Activated CD4-positive, alpha-beta T cell treated with anti-CD3 and anti-CD28 coated beads, Interleukin-2, amount 50 U/mL, for 24 hours (primary cell): ENCODE results near the gene CDK18.

Source experiments
- DNase-seq, 2 donors: peaks; one replicate each; pipeline ENCODE4 v3.0.0-alpha.2; 2020; ENCODE audit warnings: low read depth in 1 of 2, low spot score in 1 of 2

CDK18 gene

GRCh38 chr1:205521686-205522085 is 17.2 kb downstream of the CDK18 start:
- DNase-seq = no peak

GRCh38 chr1:205522692-205523091 is 18.2 kb downstream of the CDK18 start:
- no peak for DNase-seq

- DNase-seq = no peak
Observed at GRCh38 chr1:205523261-205523890, 18.9 kb downstream of the CDK18 start.

- peak; percentile 57 to 66 for DNase-seq
Observed at GRCh38 chr1:205523891-205524793, 19.7 kb downstream of the CDK18 start.

GRCh38 chr1:205524794-205525101 is 20.3 kb downstream of the CDK18 start:
- no peak for DNase-seq

GRCh38 chr1:205525495-205526285 is 21.2 kb downstream of the CDK18 start:
- no peak for DNase-seq

GRCh38 chr1:205526431-205526830 is 22.0 kb downstream of the CDK18 start:
- DNase-seq = no peak

- DNase-seq = no peak
Observed at GRCh38 chr1:205527931-205528330, 23.5 kb downstream of the CDK18 start.

- DNase-seq = no peak
Observed at GRCh38 chr1:205528446-205528886, 24.0 kb downstream of the CDK18 start.

- DNase-seq = peak; percentile 74 to 81
Observed at GRCh38 chr1:205528887-205529825, 24.7 kb downstream of the CDK18 start.

- DNase-seq = no peak
Observed at GRCh38 chr1:205530116-205530515, 25.6 kb downstream of the CDK18 start.

GRCh38 chr1:205531191-205532025 is 26.9 kb downstream of the CDK18 start:
- DNase-seq = no peak

- no peak for DNase-seq
Observed at GRCh38 chr1:205532026-205532898, 27.8 kb downstream of the CDK18 start.

GRCh38 chr1:205532996-205533735 is 28.7 kb downstream of the CDK18 start:
- no peak for DNase-seq

- DNase-seq = no peak
Observed at GRCh38 chr1:205533748-205534443, 29.4 kb downstream of the CDK18 start.

- no peak for DNase-seq
Observed at GRCh38 chr1:205534444-205534985, 30.0 kb downstream of the CDK18 start.

- no peak for DNase-seq
Observed at GRCh38 chr1:205535096-205535495, 30.6 kb downstream of the CDK18 start.
